HG02840 (cell line): ENCODE data around the gene GOLGA6C.
"Not testable (repeated sequence)": the region's sequence is repeated elsewhere in the genome, so short reads cannot be mapped to it uniquely, and the experiment has no call there.

Experiments used
- ATAC-seq: cut with Tn5 transposase; IDR thresholded peaks from one replicate; pipeline ENCODE4 v1.9.1; 2021; ENCODE audit warnings: mild to moderate bottlenecking, moderate library complexity, moderate number of reproducible peaks; ENCODE audit not compliant: unreplicated experiment, low FRiP score

Gene GOLGA6C

GRCh38 chr15:75258034-75258433 is at the start of gene GOLGA6C:
TSS of gene GOLGA6C (plus strand) at chr15:75258334. CDS start at chr15:75258599, 265 bp downstream.
- ATAC-seq = not testable (repeated sequence)

- ATAC-seq = no peak
Measured at GRCh38 chr15:75208501-75209288, 49.4 kb upstream of the GOLGA6C start.

GRCh38 chr15:75209289-75209676 is 48.9 kb upstream of the GOLGA6C start:
- ATAC-seq = no peak

GRCh38 chr15:75210811-75211230 is 47.3 kb upstream of the GOLGA6C start:
- ATAC-seq = no peak

GRCh38 chr15:75211436-75212199 is 46.5 kb upstream of the GOLGA6C start:
- ATAC-seq = no peak

GRCh38 chr15:75212200-75212858 is 45.8 kb upstream of the GOLGA6C start:
- ATAC-seq = no peak

- ATAC-seq = no peak
Measured at GRCh38 chr15:75213212-75213767, 44.8 kb upstream of the GOLGA6C start.

- no peak for ATAC-seq
Measured at GRCh38 chr15:75213768-75214221, 44.3 kb upstream of the GOLGA6C start.

GRCh38 chr15:75214293-75215096 is 43.6 kb upstream of the GOLGA6C start:
- ATAC-seq = no peak

- no peak for ATAC-seq
Measured at GRCh38 chr15:75215107-75216004, 42.8 kb upstream of the GOLGA6C start.

GRCh38 chr15:75217012-75217411 is 41.1 kb upstream of the GOLGA6C start:
- ATAC-seq = no peak

- ATAC-seq = not testable (repeated sequence)
Measured at GRCh38 chr15:75217574-75217973, 40.6 kb upstream of the GOLGA6C start.

GRCh38 chr15:75219507-75219929 is 38.6 kb upstream of the GOLGA6C start:
- ATAC-seq = not testable (repeated sequence)

- no peak for ATAC-seq
Measured at GRCh38 chr15:75223688-75224087, 34.4 kb upstream of the GOLGA6C start.

GRCh38 chr15:75224281-75224680 is 33.9 kb upstream of the GOLGA6C start:
- no peak for ATAC-seq

- ATAC-seq = not testable (repeated sequence)
Measured at GRCh38 chr15:75225102-75225836, 32.9 kb upstream of the GOLGA6C start.

GRCh38 chr15:75225951-75226732 is 32.0 kb upstream of the GOLGA6C start:
- ATAC-seq = no peak
